GM23248 (cell line): ENCODE measurements around the gene KIRREL2. TPM values are rescaled to one million over a fixed set of nuclear protein-coding genes. Genes with fewer than 3 reads are reported as not detected.
A peak's percentile ranks its signal among the peaks of the same experiment; 100 is the strongest.

ENCODE experiments used
- DNase-seq: peaks from one replicate; pipeline ENCODE4 v3.0.0-alpha.2; 2015
- H2AFZ ChIP-seq: fragments of 200-600 bp; sonication (generic); 2 replicates; pipeline ENCODE4 v1.6.1; 2016; ENCODE audit warnings: antibody characterized with exemption
- H3F3A ChIP-seq: fragments of 200-600 bp; sonication (generic); 2 replicates; pipeline ENCODE4 v1.6.1; 2016; ENCODE audit warnings: mild to moderate bottlenecking, antibody characterized with exemption, mixed run types; ENCODE audit not compliant: insufficient read depth
- H3K27ac ChIP-seq: fragments of 200-600 bp; sonication (generic); 2 replicates; pipeline ENCODE4 v1.5.1; 2016; ENCODE audit warnings: mild to moderate bottlenecking
- H3K27me3 ChIP-seq: fragments of 200-600 bp; sonication (generic); replicated peaks from 2 replicates; pipeline ENCODE4 v1.6.1; 2016; ENCODE audit warnings: mild to moderate bottlenecking; ENCODE audit not compliant: insufficient read depth
- H3K36me3 ChIP-seq: fragments of 200-600 bp; sonication (generic); 2 replicates; pipeline ENCODE4 v1.6.1; 2016; ENCODE audit warnings: low read depth, mild to moderate bottlenecking
- H3K4me1 ChIP-seq: fragments of 200-600 bp; sonication (generic); 2 replicates; pipeline ENCODE4 v1.6.1; 2016; ENCODE audit warnings: mild to moderate bottlenecking; ENCODE audit not compliant: insufficient read depth
- H3K4me2 ChIP-seq: fragments of 200-600 bp; sonication (generic); one replicate; pipeline ENCODE4 v1.6.1; 2016; ENCODE audit warnings: mild to moderate bottlenecking; ENCODE audit not compliant: unreplicated experiment
- H3K4me3 ChIP-seq: fragments of 200-600 bp; sonication (generic); 2 replicates; pipeline ENCODE4 v1.5.1; 2016; ENCODE audit warnings: mild to moderate bottlenecking
- H3K79me2 ChIP-seq: fragments of 200-600 bp; sonication (generic); 2 replicates; pipeline ENCODE4 v1.6.1; 2016; ENCODE audit warnings: mild to moderate bottlenecking; ENCODE audit not compliant: insufficient read depth
- H3K9ac ChIP-seq: fragments of 200-600 bp; sonication (generic); 2 replicates; pipeline ENCODE4 v1.6.1; 2016; ENCODE audit warnings: mild to moderate bottlenecking
- H3K9me2 ChIP-seq: fragments of 200-600 bp; sonication (generic); 2 replicates; pipeline ENCODE4 v1.6.1; 2016; ENCODE audit warnings: mixed run types, mild to moderate bottlenecking, moderate library complexity; ENCODE audit not compliant: insufficient read depth
- H3K9me3 ChIP-seq: fragments of 200-600 bp; sonication (generic); one replicate; pipeline ENCODE4 v1.6.1; 2017; ENCODE audit warnings: low read depth
- H4K20me1 ChIP-seq: fragments of 200-600 bp; sonication (generic); 2 replicates; pipeline ENCODE4 v1.6.0; 2016; ENCODE audit not compliant: insufficient read depth
- EZH2 ChIP-seq: fragments of 200-600 bp; sonication (generic); IDR thresholded peaks from 2 replicates; pipeline ENCODE4 v1.6.1; 2018; ENCODE audit warnings: antibody characterized with exemption, mild to moderate bottlenecking; ENCODE audit not compliant: insufficient read depth, poor library complexity, severe bottlenecking
- EZH2phosphoT487 ChIP-seq: fragments of 200-600 bp; sonication (generic); IDR thresholded peaks from 2 replicates; pipeline ENCODE4 v1.6.1; 2018; ENCODE audit warnings: antibody characterized with exemption, moderate library complexity, mild to moderate bottlenecking, low read depth; ENCODE audit not compliant: insufficient read depth
- WGBS, 2 experiments: methylation state at CpG; one replicate each; pipeline ENCODE4 v1.1.6; 2015 to 2017; ENCODE audit warnings: low lambda C conversion rate in 2 of 2, low coverage in 1 of 2; ENCODE audit errors: missing lambda C conversion rate in 2 of 2; 5-methylcytosine and 5-hydroxymethylcytosine counted together
- in situ Hi-C: fragments of 300-500 bp; cut with MboI; formaldehyde crosslinking; loops from 2 replicates; pipeline ENCODE4 v1.15.0; 2020
- polyA plus RNA-seq: library from polyadenylated mRNA; unstranded; fragments of >200 nt; fragmentation: Nextera tagmentation; extraction: Ambion mirVana; gene quantifications from 2 replicates; pipeline ENCODE4 v1.2.1, GENCODE V29; 2016
- total RNA-seq: library from RNA; depleted of rRNA; stranded (reverse); fragments of >200 nt; shearing (Covaris generic); gene quantifications from 2 replicates; pipeline ENCODE4 v1.2.3, GENCODE V29; 2014

Gene KIRREL2
- total and polyA plus RNA-seq, 2 experiments from 2014 or later = not detected

DNA sequence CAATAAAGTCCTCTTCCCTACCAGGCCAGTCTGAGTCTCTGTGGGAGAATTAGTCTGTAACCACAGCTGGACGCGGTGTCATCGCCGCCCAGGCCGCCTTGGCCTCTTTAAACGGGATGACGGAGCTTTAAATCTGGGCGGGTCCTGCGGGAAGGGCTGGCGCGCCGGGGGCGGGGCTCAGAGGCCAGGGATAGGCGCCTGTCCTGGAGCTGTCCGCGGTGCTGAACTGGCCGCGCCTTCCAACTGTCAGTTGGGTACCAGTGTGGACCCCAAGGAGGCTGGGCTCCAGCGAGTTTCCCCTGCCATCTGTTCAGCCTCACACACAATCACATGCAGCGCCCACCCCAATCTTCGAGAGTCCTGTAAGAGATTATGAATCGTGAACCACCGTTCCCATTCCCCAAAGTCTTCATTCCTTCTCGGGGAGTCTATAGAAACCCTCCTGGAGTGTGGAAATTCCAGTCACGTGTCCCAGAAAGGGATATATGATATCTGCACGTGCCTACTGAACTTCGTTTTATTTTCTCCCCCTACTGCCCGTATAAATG is 23.1 kb downstream of the KIRREL2 start:
- in situ Hi-C loops = loop anchor here (5.0 kb wide), 1 partner anchor 52 kb away; no protein-coding TSS in a partner anchor
- no peaks in the 10 kb centered on the region for H4K20me1 ChIP-seq

DNA sequence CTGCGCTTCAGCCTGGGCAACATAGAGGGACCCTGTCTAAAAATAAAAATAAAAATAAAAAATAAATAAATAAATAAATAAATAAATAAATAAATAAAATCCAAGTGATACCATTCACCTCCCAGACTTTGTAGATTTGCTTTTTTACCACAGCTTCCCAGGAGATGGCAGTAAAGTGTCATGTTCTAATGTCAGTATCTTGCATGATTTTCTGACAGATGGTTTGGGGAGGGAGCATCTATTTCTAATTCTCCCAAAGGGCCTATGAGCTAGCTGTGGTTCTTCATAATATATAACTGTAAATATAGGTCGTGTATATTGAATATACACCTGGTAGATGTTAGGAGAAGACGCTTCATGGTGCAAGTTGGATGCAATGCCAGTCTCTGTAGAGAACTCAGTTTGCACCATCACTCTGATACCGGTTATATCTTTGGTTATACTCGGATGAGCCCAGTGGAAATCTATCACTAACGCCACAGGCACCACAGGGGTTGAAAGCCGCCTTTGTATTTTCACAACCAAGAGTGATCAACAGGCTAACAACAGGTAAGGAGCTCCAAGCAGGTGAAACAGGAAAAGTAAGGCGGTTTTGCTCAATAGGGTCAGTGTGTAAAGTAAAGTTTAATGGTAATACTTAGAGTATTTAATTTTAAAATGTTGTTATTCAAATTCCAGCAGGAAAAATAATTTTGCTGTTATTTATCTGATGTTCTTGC is 25.6 kb downstream of the KIRREL2 start:
- TF ChIP-seq EZH2phosphoT487 (no peak), EZH2 (no peak)
- DNase-seq = peak; percentile 78
- Histone ChIP-seq H3K27me3 (no peaks in the 10 kb centered on the region), H3K9ac (no peak overlapping the region), H3K36me3 (no peaks in the 10 kb centered on the region; the same call in 1 of the 2 replicates), H3K27ac (no peak overlapping the region), H4K20me1 (no peaks in the 10 kb centered on the region), H2AFZ (no peak overlapping the region), H3K9me2 (no peaks in the 10 kb centered on the region), H3K9me3 (no peaks in the 10 kb centered on the region), H3K4me2 (no peak overlapping the region), H3F3A (peaks cover 11% of the 10 kb centered on the region; the same call in 1 of the 2 replicates), H3K4me1 (peaks cover 4% of the 10 kb centered on the region; the same call in 1 of the 2 replicates), H3K79me2 (no peaks in the 10 kb centered on the region), H3K4me3 (no peak overlapping the region)
- 20 to 21% methylated on average over 8 of the region's 8 CpGs for WGBS, 2 experiments
- in situ Hi-C loops = loop anchor here (5.0 kb wide), 1 partner anchor 50 kb away; no protein-coding TSS in a partner anchor

More for the DNA sequence above, 23.1 kb downstream of the KIRREL2 start:
- peak; percentile 99 for DNase-seq
- no peaks in the 10 kb centered on the region for H3K27me3 ChIP-seq
- no peak overlapping the region for H3K27ac ChIP-seq
- no peaks in the 10 kb centered on the region for H3K36me3 ChIP-seq
- no peak overlapping the region for H2AFZ ChIP-seq
- H3K4me3 ChIP-seq = no peak overlapping the region
- peaks cover 6% of the 10 kb centered on the region; the same call in 1 of the 2 replicates for H3F3A ChIP-seq
- H3K9me3 ChIP-seq = no peaks in the 10 kb centered on the region
- peak overlapping the region; percentile 36 for H3K4me2 ChIP-seq
- no peaks in the 10 kb centered on the region for H3K9me2 ChIP-seq
- TF ChIP-seq EZH2phosphoT487 = no peak
- no peak for TF ChIP-seq EZH2
- 2% methylated on average over 28 of the region's 28 CpGs for WGBS, 2 experiments
- H3K79me2 ChIP-seq = no peaks in the 10 kb centered on the region
- H3K9ac ChIP-seq = no peak overlapping the region
- peaks cover 4% of the 10 kb centered on the region; the same call in 1 of the 2 replicates for H3K4me1 ChIP-seq

DNA sequence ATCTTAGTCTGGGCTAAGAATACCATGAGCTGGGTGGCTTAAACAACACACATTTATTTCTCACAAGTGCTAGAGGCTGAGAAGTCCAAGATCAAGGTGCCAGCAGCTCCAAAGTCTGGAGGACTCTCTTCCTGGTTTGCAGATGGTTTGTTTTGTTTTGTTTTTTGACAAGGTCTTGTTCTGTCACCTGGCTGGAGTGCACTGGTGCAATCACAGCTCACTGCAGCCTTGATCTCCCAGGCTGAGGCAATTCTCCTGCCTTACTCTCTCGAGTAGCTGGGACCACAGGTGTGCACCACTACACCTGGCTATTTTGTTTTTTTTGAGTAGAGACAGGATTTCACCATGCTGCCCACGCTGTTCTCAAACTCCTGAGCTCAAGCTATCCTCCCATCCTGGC is 27.2 kb downstream of the KIRREL2 start:
- WGBS, 2 experiments = 17 to 42% methylated on average over 2 of the region's 2 CpGs
- no peak for TF ChIP-seq EZH2phosphoT487
- no peak for TF ChIP-seq EZH2
- Histone ChIP-seq H3F3A (peaks cover 11% of the 10 kb centered on the region; the same call in 1 of the 2 replicates), H3K9me3 (no peaks in the 10 kb centered on the region), H3K79me2 (no peaks in the 10 kb centered on the region), H3K9ac (no peak overlapping the region), H3K4me2 (no peak overlapping the region), H3K27me3 (no peaks in the 10 kb centered on the region), H3K9me2 (no peaks in the 10 kb centered on the region), H3K4me1 (peaks cover 4% of the 10 kb centered on the region; the same call in 1 of the 2 replicates), H4K20me1 (no peaks in the 10 kb centered on the region), H3K27ac (no peak overlapping the region), H3K36me3 (peaks cover 3% of the 10 kb centered on the region; the same call in 1 of the 2 replicates), H2AFZ (no peak overlapping the region), H3K4me3 (no peak overlapping the region)
- no peak for DNase-seq
- in situ Hi-C loops = loop anchor here (5.0 kb wide), 1 partner anchor 48 kb away; no protein-coding TSS in a partner anchor

DNA sequence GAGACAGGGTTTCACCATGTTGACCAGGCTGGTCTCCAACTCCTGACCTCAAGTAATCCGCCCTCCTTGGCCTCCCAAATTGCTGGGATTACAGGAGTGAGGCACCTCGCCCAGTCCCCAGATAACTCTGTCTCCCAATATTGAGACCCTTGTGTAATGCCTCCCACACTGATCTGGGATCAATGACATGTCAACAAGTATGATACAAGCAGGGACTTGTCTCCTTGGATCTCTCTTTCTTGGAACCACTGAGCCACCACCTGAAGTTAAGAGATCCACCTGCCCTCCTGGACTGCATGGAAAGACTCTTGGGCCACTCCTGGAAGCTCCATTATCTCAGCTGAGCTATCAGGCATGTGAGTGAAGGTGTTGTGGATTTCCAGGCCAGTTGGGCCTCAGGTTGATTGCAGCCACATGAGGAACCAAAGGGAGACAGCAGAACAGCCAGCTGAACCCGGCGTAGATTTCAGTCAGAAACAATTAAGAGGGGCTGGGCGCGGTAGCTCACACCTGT is 28.6 kb downstream of the KIRREL2 start:
- Histone ChIP-seq H3K9me2 (no peaks in the 10 kb centered on the region), H3K4me3 (no peak overlapping the region), H4K20me1 (no peaks in the 10 kb centered on the region), H3F3A (peaks cover 11% of the 10 kb centered on the region; the same call in 1 of the 2 replicates), H3K36me3 (peaks cover 12% of the 10 kb centered on the region), H3K79me2 (no peaks in the 10 kb centered on the region), H3K9me3 (no peaks in the 10 kb centered on the region), H2AFZ (no peak overlapping the region), H3K27me3 (no peaks in the 10 kb centered on the region), H3K27ac (no peak overlapping the region), H3K4me2 (no peak overlapping the region), H3K4me1 (no peaks in the 10 kb centered on the region), H3K9ac (no peak overlapping the region)
- no peak for DNase-seq
- TF ChIP-seq EZH2phosphoT487 = no peak
- no peak for TF ChIP-seq EZH2
- in situ Hi-C loops = no loop called here
- WGBS, 2 experiments = 82 to 88% methylated on average over 6 of the region's 6 CpGs
